ENCODE results near the gene ELP2.
"Not testable (repeated sequence)": the region's sequence is repeated elsewhere in the genome, so short reads cannot be mapped to it uniquely, and the experiment has no call there.

ELP2 gene

DNA sequence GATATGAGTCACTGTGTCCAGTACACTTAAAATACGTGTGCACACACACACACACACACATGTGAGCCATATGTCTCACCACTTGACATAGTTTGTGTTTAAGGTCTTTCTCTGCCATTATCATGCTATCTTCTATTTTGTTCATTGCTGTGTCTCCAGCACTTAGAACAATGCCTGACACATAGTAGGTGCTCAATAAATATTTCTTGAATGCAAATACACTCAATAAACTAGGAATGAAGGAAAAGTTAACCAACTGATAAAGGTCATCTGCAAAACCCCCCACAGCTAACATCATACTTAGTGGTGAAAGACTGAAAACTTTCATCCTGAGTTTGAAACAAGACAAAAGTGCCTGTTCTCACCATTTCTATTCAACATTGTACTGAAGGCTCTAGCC, 62.0 kb downstream of the ELP2 start:
- DNase-seq: no peak

GRCh38 chr18:36194600-36195315, 65.1 kb downstream of the ELP2 start:
- DNase-seq: no peak

DNA sequence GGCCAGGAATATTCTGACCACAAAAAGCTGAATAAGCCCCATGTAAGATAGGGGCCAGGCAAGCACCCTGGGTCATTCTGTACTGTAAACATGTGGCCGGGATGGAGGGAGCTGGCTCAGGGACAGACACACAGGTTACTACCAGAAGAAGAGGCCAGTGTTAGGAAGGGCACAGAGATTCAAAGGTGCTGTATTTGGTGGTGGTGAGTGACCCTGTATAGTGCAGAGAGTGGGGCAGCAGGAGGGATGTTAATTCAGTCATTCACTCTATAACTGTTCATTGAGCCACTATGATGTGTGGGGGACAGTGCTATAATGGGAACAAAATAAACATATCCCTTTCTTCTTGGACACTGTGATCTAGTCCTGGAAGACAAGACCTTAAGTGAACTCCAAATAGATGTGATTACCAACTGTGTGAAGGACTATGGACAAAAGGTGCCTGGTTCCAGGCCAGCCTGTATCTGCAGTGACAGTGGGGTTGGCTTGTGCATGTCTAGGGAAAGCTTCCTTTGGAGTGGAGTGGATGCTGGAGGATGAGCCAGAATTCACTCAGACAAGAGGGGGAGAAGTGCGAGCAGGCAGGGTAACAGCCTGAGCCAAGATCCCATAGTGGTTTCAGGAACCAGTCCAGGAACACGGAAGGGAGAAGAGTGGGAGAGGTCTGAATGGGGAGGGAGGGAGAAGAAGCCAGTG, 65.9 kb downstream of the ELP2 start:
- no peak for DNase-seq

GRCh38 chr18:36196238-36196995, 66.7 kb downstream of the ELP2 start:
- DNase-seq: no peak

DNA sequence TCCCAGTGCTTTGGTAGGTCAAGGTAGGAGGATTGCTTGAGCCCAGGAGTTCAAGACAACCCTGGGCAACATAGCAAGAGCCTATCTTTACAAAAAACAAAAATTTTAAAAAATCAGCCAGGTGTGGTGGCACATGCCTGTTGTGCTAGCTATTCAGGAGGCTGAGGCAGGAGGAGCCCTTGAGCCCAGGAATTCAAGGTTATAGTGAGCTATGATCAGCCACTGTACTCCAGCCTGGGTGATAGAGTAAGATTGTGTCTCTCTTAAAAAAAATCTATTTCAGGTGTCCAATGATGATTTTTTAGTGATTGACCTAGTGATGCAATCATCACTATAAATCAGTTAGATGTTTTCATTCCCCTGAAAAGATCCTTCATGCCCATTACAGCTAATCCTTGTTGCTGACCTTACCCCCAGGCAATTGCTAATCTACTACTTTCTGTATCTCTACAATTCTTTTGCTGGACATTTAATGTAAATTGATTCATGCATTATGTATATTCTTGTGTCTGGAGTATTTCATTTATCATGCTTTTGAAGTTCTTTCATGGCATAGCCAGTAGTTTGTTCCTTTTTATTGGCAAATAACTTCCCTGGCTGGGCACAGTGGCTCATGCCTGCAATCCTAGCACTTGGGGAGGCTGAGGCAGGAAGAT, 67.9 kb downstream of the ELP2 start:
- no peak for DNase-seq

DNA sequence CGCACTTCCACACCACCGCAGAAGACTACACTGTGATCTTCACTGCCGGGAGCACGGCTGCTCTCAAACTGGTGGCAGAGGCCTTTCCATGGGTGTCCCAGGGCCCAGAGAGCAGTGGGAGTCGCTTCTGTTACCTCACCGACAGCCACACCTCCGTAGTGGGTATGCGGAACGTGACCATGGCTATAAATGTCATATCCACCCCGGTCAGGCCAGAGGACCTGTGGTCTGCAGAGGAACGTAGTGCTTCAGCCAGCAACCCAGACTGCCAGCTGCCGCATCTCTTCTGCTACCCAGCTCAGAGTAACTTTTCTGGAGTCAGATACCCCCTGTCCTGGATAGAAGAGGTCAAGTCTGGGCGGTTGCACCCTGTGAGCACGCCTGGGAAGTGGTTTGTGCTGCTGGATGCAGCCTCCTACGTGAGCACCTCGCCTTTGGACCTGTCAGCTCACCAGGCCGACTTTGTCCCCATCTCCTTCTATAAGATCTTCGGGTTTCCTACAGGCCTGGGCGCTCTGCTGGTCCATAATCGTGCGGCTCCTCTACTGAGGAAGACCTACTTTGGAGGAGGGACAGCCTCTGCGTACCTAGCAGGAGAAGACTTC, 70.1 kb downstream of the ELP2 start:
- DNase-seq: no peak

GRCh38 chr18:36200354-36200771, 70.7 kb downstream of the ELP2 start:
- DNase-seq: no peak

- no peak for DNase-seq
These were observed 72.1 kb downstream of the ELP2 start for GRCh38 chr18:36201765-36202164.

DNA sequence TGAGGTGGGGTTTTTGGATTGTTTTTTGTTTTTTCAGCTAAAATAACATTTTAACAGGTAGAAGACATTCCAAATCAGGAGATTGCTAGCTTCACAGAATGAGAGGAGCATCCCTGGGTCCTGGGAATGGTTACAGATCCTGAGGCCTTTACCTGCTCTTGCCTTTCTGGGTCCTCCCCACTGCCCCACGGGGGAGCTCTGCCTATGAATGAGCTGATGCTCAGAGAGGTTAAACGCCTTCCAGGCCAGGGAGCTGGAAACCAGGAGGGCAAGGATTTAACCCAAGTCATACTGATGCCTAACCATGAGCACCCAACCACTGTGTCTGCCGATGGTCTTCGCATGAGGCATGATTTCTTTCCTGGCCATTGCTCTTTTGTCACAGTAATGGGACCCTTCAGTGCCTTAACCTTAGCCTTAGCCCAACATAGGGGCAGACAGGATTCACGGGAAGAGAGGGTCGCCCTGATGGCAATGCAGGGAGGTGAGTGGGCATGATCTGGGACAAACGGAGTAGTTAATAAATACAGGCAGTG, 73.7 kb downstream of the ELP2 start:
- DNase-seq: no peak

GRCh38 chr18:36205166-36205565, 75.5 kb downstream of the ELP2 start:
- DNase-seq: no peak

- DNase-seq: no peak
These were observed 77.6 kb downstream of the ELP2 start for GRCh38 chr18:36207303-36207702.

- not testable (repeated sequence) for DNase-seq
These were observed 78.3 kb downstream of the ELP2 start for GRCh38 chr18:36207969-36208368.

DNA sequence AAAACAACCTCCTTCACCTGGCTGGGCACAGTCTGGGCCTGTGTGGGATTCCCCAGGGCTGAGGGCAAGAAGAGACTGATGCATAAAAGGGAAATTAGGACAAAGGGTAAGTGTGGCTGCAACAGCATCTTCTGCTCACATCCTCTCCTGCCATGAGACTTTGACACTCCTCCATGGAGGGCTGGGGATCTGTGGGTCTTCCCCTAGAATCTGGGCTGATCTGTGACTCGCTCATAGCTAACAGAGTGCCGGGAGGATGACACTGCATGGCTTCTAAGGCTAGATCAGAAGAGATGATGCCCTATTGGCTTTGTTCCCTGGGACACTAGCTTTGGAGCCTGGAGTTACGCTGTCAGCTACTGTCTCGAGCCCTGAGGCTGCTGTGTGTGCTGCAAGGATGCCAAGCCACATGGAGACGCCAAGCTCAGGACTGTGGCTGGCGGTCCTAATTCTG, 81.9 kb downstream of the ELP2 start:
- no peak for DNase-seq

DNA sequence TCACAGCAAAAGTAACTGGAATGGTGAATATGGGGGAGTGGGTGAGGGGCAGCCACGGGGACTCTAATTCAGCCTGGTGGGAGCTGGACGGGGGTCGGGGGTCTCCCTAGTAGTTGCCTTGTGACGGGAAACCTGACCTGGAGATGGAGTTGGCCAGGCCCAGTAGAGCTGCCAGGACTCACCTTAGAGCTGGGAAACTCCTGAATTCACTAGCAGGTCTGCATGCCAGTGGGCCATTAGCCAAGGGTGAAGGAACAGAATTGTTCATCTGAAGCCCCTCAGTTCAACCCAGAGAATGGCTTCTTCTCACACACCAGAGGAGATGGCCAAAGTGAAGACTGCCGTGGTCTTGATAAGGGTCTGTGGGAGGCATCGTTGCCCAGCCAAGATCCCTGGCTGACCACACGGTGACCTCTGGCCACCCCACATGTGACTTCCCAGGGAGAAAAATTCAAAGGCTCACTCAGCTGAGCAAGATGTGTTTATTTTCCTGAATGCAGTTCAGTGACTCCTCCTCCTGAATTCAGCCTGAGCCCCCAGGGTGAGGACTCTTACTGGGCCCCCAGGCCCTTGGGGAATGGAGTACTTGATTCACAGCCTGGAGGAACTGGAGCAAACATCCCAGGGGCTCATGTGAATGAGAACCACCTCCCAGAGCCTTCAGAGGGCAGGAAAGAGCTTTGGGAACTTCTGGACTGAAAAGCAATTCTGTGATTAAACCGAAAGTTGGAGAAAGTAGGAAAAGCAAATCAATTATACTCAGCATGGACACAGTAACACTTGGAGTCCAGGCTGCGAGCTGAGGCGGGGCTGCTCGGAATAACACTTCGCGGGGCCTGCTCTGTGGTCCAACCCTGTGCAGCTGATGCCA, 82.8 kb downstream of the ELP2 start:
- DNase-seq: no peak

DNA sequence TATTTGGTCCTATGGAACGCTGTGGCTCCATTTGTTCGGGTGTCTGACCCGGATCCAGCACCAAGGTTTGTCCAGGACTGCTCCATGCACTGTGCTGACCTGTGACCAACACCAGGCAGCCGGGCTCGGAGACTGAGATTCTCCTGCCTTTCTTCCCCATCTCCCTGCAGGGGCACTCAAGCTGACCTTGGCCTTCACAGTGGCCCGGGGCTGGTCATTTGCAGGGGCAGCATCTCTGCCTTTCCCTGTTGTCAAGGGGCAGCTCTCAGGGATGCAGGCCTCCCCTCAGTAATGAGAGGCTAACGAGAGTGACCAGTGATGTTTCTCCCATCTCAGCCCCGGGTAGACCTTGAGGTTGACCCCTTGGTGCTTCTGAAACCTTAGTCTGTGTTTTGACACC, 85.1 kb downstream of the ELP2 start:
- DNase-seq: no peak

- DNase-seq: no peak
These were observed 85.9 kb downstream of the ELP2 start for GRCh38 chr18:36215577-36215976.

DNA sequence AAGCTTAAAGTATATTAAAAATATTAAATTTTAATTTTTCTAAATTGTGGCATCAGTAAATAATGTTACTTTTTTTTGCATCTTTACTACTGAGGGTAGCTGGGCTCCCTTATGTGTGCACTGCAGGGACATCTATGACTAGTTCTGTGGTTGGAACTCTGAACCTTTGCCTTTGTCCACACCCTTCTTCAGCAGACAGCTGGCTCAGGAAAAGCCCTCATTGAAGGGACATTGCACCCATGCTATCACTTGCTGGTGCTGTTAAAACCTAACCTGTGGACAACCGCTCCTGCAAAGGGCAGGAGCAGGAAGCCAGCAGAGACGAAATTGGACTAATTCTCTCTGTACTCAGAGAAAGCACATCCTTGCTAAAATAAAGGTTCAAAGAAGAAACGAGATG, 87.6 kb downstream of the ELP2 start:
- no peak for DNase-seq

- DNase-seq: peak; percentile 6
These were observed 99.5 kb downstream of the ELP2 start for GRCh38 chr18:36229188-36229587.

Data from DMS53 (cell line).